HG03354 (cell line): ENCODE results near the gene BBS7.

ENCODE experiments used
- ATAC-seq: cut with Tn5 transposase; IDR thresholded peaks from one replicate; pipeline ENCODE4 v1.9.1; 2021; ENCODE audit warnings: mild to moderate bottlenecking; ENCODE audit not compliant: unreplicated experiment, poor library complexity, severe bottlenecking

BBS7 gene

GRCh38 chr4:121869841-121870822 is at the start of gene BBS7:
BBS7 (minus strand) TSS chr4:121870474; CDS start chr4:121870313, 161 bp downstream.
- ATAC-seq: peak; percentile 100

DNA sequence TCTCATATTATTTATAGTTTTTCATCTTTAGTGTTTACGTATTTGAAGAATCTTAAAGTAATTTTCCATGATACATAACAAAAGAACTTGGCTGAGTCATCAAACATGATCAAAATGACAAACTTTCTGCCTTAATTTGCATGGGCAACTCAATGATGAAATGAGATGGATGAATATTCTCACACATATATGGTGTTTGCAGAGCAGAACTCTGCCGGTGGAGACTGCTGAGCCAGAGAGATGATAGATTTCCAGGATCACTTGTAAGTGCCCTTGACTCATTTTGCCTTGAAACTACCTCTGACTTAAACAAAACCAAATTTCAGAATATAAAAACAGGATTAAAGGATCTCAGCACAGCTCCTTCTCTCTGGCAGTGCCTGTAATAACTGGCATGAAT is 43.4 kb upstream of the BBS7 start:
- ATAC-seq: no peak

- no peak for ATAC-seq
Observed at GRCh38 chr4:121908346-121908745, 38.1 kb upstream of the BBS7 start.

- peak; percentile 94 for ATAC-seq
Observed at GRCh38 chr4:121900132-121900983, 30.1 kb upstream of the BBS7 start.

GRCh38 chr4:121898150-121898549 is 27.9 kb upstream of the BBS7 start:
- no peak for ATAC-seq

- ATAC-seq: no peak
Observed at GRCh38 chr4:121888134-121888533, 17.9 kb upstream of the BBS7 start.

DNA sequence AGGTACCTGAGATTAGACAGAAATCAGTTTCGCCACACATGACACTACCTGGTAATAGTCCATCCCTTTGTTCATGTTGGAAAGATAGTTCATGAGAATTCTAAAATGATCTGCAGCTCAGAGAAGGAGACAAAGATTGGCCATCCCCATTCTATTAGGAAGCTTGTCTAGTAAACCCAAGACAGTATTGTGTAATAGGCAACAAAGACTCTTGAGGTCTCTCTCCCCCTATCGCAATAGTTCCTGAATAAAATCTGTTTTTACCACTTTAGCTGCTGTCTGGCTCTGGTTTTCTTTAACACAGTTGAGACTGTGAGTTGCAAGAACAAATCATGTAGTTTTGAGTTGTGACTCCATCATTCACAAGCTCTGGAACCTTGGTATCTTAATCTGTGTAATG is 14.8 kb upstream of the BBS7 start:
- no peak for ATAC-seq

DNA sequence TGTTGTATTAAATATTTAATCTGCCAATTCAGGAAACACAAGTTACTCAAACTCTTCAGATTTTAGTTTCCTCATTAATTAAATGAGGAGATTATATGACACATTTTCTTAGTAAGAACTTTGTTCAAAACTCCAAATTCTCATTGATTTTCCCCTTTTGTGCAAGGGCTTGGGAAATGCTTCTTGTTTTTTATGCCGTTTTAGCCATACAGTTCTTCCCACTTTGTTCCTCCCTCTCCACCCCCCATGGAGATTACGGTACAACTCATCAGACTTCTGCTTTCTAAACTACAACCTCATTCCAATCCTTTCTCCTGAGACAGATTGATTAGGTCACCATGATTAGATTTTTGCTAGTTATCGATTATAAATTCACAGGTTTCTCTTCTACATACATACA is 10.9 kb upstream of the BBS7 start:
- ATAC-seq: no peak

DNA sequence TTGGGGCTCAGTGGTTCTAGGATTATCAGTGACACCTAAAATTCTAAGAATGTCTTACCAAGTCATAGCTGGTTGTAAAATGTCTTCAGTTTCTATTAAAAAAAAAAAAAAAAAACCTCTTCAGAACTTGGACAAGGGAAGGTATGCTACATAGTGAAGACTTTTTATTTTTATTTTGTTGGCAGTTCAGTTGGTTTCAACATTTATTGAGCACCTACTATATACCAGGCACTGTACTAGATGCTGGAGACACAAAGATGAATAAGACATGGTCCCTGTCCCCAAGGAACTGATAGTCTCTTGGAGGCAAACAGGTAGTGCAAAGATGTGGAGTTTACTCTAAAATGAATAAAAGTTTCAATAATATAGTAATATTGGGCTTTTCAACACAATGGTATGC is 8.9 kb upstream of the BBS7 start:
- no peak for ATAC-seq

GRCh38 chr4:121877041-121877773 is 6.9 kb upstream of the BBS7 start:
- ATAC-seq: no peak

DNA sequence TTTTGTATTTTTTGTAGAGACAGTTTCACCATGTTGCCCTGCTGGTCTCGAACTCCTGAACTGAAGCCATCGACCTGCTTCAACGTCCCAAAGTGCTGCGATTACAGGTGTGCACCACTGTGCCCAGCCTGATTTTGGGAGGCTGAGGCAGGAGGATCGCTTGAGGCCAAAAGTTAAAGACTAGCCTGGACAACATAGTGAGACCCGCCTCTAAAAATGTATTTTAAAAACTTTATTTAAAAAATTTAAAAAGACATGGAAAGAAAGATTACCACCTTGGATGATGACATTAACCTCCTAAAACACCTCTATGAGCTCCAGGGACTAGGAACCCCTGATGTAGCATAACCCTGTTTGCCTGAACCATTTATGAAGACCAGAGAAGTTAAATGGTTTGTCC is 5.8 kb upstream of the BBS7 start:
- no peak for ATAC-seq

DNA sequence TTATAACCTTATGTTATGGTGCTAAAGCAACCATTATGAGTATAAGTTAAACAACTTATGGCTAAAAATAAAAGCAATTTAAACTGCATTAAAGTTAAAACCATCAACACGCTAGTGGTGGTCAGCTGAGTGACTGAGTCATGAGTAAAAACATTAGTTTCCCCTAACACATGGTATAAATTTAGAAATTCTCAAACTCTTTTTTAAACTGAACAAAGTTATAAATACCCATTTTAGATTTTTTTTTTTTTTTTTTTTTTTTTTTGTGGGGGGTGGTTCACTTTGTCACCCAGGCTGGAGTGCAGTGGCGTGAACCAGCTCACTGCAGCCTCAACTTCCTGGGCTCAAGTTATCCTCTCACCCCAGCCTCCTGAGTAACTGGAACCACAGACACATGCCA is 5.4 kb upstream of the BBS7 start:
- ATAC-seq: no peak

DNA sequence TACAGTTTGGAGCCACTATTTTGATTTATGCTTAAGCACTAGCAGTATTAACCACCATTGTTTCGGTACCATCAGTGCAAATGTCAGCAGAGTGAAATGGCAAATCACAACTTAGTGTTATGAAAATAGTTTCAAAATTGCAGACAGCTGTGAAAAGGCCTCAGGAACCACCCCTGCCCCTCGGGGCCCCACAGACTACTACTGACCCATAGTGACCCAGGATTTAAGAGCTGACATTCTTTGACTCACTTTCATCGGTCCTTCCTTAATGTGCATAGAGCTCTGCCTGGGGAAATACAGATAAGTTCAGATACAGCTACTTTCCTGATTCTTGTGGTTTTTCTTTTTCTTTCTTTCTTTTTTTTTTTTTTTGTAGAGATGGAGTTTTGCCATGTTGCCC is 3.3 kb upstream of the BBS7 start:
- no peak for ATAC-seq

DNA sequence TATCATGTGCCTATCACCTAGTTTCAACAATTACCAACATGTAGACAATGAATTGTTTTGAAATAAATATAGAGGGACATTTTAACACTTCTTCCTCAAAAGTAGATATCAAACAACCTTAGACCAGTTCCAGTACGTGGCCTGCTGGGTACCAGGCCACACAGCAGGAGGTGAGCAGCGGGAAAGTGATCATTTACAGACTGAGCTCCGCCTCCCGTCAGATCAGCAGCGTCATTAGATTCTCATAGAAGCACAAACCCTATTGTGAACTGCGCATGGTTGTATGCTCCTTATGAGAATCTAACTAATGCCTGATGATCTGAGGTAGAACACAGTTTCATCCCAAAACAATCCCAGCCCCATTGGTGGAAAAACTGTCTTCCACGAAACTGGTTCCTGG is 6.5 kb downstream of the BBS7 start:
- no peak for ATAC-seq

- ATAC-seq: no peak
Observed at GRCh38 chr4:121861426-121861825, 8.8 kb downstream of the BBS7 start.

GRCh38 chr4:121860121-121860520 is 10.2 kb downstream of the BBS7 start:
- no peak for ATAC-seq

DNA sequence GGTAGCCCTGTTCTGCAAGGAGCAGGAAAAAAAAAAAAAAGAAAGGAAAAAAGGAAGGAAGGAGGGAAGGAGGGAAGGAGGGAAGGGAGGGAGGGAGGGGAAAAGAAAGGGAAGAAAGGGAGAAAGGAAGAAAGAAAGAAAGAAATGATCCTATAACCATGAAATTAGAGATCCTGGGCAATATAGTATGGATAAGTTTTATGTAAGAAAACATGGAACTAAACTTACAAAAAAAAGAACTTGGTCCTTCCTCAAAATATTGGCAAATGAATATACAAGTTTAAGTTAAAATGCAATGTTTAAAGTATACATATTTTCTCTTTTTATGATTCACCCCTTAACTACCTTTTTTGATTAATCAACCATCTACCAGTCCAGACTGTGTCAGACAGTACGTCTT is 18.9 kb downstream of the BBS7 start:
- no peak for ATAC-seq

DNA sequence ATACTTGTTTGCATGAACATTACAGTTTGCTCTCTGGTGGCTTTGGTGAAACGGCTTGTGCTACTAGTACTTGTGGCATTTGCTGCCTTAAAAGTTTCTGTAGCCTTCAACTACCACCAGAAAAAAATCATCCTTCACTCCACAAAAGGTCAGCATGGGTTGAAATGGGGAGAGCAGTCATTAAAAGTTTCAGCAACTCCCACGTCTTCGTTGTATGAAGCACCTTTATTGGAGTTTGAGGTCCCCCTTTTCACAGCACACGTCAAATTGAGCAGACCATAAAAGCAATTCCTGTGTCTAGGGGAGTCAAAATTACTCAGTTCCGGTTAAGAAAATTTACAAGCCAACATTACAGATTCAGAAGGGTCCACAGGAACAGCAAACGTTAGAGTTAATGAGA is 23.6 kb downstream of the BBS7 start:
- ATAC-seq: no peak

DNA sequence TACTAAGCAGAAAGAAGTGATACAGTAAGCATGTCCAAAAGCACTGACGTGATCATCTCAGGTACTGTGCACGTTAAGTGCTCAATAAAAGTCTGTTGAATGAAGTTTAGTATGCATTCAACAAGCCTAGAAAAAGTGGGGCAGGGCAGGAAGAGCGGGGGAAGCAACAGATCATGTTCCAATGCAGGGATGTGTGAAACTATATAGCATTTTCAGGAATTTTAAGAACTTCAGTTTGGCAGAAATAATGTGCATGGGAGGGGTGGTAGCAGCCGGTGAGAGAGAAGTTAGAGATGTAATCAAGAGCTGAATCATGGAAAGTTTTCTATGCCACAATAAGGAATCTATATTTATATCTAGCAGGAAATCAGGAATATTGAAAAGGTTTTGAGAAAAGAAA is 27.4 kb downstream of the BBS7 start:
- ATAC-seq: no peak

DNA sequence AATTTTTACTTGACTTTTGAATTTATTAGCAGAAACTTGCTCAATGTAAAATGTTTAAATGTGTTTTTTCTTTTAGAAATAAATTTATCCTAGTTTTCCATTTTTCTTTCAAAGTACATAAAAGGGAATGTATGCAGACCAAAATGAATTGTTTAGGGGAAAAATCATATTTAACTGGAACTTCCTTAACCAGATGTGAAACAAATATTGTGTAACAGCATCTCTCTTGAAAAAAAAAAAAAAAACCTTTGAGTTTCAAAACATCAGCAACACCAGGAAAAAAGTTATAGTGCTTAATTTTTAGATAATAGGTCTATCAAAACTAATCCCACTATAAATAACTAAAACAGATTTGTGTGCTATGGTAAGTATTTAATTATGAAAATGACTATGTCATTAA is 32.1 kb downstream of the BBS7 start:
- ATAC-seq: no peak
